ENCODE results near the gene GCLM.
"Not testable (repeated sequence)": the region's sequence is repeated elsewhere in the genome, so short reads cannot be mapped to it uniquely, and the experiment has no call there.

Gene GCLM, protein sequence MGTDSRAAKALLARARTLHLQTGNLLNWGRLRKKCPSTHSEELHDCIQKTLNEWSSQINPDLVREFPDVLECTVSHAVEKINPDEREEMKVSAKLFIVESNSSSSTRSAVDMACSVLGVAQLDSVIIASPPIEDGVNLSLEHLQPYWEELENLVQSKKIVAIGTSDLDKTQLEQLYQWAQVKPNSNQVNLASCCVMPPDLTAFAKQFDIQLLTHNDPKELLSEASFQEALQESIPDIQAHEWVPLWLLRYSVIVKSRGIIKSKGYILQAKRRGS

DNA sequence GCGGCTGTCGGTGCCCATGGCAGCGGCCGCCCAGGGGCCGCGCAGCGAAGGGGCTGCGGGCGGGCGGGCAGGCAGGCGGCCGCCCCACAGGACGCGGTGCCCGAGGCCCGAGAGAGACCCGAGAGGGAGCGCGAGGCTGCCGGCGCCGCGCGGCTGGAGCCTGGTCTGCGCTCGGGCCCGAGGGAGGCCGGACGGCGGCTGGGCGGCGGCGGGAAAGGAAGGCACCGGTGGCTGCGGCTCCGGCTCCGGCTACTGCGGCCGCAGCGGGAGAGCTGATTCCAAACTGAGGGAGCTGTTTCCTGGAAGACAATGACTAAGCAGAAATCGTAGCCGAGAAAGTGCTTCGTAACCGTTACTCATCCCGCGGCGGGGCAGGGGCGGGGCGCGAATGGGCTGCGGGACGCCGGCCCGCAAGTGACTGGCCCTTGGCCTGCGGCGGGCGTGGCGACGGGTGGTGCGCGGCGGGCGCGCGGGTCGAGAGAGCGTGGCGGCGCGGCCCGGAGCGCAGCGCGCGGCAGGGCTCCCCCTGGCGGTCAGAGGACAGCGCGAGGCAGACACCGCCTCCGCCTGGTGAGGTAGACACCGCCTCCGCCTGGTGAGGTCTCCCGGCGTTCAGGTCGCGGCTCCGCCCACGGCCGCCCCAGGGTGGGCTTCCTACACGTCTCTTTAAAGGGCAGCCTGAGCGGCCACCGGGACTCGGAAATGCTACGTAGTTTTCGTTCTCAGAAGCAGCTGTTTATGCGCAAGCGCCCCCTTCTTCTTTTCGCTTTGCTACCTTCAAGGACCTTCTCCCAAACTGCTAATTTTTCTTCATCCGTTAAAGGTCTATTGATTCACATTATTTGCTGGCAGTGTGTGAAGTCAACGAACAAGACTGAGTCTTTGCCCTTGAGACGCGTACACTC, at the start of gene GCLM:
TSS of gene GCLM (minus strand) at position 285 of the 905 bp plus-strand sequence. CDS start at position 18, 267 bp downstream.
- DNase-seq, result peak; percentile 84

DNA sequence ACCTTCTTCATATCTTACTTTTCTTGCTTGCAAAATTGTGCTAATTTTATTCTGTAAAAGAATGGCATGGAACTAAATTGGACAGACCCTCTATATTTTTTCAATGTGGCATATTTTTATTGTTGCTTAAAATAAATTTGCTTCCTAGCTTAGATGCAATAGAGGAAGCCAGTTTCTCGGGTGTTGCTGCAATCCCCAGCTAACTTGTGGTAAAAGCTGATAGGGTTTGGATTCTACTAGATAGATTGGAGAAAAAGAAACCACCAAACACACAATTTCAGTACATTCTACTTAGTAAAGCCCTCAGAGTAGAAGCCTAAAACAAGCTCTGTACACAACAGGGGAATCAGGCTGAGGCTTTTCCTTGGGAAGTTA, 49.5 kb upstream of the GCLM start:
- DNase-seq, result no peak

DNA sequence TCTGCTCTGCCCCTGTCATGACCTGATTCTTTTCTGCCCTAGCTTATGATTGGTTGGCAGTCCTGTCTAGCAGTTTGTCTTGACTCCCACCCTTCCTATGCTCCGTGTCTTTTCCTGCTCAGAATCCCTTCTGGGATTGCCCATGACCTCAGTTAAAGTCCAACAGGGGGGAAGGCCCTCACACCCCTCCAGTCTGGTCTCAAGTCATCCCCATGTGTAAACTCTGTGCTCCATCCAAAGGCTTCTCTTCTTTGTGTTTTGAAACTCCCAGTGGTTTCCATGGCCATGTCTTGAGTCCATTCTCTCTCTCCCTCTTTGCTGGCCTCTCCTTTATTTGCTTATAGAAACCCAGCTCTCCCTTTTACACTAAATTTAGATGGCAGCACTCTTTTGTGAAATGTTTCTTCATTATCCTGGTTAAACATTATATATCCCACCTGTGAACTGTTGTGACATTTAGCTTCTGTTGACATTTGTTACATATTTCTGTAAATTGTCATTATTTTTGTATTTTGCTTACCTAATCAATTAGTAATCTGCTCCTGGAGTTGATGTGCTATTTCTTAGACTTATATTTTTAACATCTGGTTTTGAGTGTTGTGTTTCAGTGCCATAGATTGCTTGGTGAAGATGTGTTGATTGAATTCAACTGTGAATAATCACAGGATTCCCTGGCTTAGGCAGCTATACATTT, 48.9 kb upstream of the GCLM start:
- no peak for DNase-seq

DNA sequence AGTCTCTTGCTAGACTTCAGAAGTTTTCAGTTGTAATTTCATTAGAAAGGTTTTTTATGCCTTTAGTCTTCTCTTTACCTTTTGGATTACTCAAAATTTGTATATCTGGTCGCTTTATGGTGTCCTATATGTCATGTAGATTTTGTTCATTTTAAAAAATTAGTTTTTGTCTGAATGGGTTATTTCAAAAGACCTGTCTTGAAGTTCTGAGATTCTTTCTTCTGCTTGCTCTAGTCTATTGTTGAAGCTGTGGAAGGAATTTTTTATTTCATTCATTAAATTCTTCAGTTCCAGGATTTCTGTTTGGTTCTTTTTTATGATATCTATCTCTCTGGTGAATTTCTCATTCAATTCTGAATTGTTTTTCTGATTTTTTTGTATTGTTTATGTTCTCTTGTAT, 46.5 kb upstream of the GCLM start:
- no peak for DNase-seq

DNA sequence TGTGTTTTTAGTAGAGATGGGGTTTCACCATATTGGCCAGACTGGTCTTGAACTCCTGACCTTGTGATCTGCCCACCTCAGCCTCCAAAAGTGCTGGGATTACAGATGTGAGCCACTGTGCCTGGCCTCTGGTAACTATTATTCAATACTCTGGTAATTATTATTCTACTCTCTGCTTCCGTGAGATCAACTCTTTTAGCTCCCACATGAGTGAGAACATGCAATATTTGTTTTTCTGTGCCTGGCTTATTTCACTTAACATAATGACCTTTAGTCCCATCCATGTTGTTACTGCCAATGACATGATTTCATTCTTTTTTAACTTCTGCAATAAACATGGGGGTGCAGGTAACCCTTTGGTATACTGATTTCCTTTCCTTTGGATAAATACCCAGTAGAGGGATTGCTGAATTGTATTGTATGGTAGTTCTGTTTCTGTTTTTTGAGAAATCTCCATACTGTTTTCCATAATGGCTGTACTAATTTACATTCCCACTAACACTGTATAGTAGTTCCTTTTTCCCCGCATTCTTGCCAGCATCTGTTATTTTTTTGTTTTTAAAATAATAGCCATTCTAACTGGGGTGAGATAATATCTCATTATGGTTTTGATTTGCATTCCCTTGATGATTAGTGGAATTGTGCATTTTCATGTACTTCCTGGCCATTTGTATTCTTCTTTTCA, 37.9 kb upstream of the GCLM start:
- DNase-seq, result not testable (repeated sequence)

DNA sequence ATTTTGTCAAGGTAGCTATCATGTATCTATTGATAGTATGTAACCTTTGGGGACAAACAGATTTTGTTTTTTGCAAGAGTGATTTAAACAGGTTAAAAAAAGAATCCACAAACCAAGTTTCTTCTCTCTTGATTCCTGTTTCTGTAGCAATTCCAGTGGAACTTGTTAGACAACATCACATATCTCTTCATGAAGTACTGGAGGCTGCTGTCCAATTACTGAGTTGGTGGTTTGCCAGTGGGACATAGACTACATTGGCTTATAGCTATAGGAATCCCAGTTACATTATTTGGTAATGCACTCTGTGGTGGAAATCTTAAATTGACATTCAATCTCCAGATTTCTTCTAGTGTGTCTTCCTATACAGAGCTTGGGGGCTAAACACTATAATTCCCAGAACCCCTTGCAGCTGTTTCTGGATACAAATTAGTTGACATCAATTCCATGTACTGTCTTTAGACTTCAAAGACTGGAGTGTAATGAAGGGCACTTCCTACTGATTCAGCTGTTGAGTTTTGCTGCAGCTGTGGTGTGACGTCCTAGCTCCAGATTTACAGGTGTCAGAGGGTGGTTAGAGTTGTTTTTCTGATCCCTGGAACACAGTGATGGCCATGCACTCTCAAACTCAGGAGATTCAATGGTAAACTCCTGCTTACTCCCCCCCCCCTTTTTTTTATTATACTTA, 29.4 kb upstream of the GCLM start:
- no peak for DNase-seq

DNA sequence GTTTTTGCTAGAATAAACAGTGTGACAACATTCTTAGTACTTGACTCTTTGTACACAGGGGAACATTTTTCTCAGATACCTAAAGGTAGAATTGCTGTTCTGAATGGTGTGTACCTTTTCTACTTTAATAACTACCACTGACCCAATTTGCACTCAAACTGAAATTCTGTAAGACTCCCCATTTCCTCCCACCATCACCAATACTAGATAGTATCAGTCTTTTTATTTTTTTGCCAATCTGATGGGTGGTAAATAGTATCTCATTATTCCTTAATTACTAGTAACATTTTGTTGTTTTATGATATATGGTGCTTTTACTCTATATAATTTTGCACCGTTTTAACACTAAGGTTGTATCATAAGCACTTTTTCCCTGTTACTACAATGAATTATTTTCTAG, 28.8 kb upstream of the GCLM start:
- DNase-seq, result no peak

DNA sequence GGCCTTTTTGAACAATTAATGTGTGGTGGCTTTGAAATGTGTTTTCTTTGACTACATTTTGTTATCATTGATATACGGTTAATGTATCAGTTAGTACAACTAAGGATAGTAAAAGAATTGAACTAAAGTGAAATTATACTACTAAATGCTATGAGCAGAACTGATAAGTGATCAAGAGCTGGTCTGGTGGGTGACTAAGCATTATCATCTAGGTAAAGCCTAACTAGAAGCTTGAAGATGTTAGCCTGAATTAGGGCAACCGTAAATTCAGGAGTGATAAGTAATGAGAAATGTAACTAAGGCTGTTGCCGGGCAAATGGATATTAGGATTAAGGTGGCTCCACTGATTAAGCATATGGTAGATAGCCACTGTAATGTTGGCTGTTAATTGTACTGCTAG, 16.0 kb upstream of the GCLM start:
- DNase-seq, result no peak

DNA sequence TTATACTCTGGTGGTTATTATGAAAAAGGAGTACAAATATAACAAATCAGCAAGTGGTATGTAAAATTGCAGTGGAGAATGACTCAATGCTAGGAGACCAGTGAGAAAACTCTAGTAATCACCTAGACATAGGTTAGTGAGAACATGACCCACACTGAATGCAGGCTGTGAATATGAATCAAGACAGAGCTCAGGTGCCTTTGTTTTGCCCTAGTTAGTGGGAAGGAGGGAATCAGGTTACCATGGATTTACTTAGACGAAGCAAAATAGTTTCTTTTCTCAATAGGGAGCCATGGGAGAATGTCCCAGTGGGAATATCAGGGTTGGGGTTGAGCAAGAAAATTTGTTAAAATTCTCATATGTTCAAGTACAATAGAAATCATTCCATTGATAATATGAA, 10.6 kb upstream of the GCLM start:
- no peak for DNase-seq

DNA sequence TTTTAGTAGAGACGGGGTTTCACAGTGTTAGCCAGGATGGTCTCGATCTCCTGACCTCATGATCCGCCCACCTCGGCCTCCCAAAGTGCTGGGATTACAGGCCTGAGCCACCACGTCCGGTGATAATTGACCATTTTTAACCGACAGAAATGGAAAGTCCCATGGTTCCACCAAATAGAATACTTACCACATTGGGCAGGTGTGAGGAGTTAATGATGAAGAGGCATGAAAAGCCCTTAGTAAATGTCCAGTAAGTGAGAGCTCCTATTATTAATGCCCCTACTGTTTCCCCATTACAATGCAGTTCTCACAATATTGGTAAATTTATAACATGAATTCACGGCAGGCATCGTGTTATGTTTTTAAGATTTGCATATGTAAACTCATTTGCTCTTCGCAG, 8.1 kb upstream of the GCLM start:
- no peak for DNase-seq

DNA sequence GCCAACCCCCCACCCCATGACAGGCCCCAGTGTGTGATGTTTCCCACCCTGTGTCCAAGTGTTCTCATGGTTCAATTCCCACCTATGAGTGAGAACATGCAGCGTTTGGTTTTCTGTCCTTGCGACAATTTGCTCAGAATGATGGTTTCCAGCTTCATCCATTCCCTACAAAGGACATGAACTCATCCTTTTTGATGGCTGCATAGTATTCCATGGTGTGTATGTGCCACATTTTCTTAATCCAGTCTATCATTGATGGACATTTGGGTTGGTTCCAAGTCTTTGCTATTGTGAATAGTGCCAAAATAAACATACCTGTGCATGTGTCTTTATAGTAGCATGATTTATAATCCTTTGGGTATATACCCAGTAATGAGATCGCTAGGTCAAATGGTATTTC, 1.6 kb upstream of the GCLM start:
- not testable (repeated sequence) for DNase-seq

DNA sequence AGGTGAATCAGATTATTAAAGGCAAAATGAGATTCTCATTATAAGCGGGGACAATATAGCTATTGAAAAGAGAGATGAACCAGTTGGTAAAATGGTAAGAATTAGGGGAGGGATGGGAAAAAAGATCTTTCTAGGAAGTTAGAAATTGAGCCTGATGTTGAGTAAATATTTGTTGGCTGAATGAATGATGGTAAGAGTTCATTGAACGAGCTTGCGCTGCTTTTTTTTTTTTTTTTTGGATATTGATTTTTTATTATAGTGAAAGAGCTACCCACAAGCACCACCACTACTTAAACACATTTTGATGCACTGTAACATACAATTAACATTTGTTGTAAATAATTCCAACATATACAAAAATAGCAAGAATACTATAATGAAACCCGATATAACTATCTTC, 1.1 kb upstream of the GCLM start:
- DNase-seq, result no peak

DNA sequence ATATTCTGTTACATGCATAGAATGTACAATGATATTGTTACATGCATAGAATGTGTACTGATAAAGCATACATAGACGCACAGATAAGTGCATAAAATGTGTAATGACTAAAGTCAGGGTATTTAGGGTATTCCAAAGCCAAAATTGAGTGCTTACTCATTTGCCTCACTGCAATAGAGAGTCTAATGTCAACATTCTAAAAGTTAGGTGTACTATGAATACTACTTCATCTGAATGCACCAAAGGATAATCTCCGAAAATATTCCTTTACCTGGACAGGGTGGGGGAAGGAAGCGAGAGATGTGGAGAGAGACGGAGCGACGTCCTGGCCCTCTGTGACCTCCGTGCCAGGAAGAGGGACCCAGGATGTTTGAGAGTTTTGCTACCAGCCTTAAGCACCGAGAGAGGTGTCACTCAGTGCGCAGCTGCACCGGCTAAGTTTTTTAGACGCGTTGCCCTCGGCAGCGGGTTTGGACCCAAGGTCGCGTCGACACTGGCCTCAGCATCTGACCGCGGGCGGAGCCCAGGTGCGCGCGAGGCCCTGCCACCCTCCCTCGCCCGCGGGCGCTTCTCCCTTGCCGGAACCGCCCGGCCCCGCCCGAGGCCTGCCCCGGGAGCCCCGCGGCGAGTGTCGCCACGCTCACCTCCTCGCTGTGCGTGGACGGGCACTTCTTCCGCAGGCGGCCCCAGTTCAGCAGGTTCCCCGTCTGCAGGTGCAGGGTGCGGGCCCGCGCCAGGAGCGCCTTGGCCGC, 660 bp downstream of the GCLM start:
- DNase-seq, result peak; percentile 29

DNA sequence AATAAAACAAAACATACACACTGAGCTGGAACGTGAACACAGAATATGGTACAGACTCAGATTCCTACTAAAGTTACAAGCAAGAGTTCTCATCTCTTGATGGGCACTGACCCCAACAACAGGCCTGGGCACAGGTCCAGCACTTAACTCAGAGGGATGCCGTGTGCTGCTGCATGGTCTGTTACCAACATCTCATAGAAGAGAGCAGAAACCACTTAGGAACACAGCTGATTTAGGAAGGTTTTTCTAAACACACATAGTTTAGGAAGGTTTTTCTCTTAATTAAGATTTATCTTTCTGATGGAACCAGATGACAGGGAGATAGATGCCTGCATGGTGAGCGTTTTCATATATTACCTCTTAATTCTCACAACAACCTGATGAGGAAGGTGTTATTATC, 1.5 kb downstream of the GCLM start:
- peak; percentile 19 for DNase-seq

DNA sequence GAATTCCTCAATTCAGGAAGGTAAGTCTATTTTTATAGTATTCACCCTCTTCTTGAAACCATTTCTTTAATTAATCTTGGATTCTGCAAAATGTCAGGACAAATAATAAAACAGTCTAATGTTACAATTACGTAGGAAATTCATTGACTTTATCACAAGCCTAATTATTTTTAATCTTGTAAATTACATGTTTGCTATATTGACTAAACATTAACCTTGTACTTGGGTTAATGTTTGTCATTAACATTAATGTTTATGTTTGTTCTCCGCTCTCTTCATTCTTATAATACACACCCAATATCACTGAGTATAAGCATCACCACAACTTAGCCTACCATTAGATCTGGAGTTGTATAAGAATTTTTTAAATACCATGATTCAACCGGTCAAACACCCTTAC, 2.8 kb downstream of the GCLM start:
- DNase-seq, result no peak

DNA sequence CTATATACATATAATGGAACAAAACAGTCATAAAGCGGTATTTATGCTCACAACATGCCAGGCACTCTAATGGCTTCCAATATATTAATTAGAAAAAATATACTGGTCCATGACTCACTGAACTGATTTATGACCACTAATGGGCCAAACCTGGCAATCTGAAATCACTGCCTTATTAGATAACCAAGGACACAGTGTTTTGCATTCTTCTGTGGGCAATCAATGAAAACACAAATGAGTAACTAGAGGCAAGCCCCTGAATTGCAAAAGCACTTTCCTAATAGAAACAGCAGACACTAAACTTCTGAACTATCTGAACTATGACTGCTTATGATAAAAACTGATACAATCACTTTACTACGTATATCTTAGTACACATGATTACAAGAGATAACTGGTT, 3.5 kb downstream of the GCLM start:
- DNase-seq, result no peak

DNA sequence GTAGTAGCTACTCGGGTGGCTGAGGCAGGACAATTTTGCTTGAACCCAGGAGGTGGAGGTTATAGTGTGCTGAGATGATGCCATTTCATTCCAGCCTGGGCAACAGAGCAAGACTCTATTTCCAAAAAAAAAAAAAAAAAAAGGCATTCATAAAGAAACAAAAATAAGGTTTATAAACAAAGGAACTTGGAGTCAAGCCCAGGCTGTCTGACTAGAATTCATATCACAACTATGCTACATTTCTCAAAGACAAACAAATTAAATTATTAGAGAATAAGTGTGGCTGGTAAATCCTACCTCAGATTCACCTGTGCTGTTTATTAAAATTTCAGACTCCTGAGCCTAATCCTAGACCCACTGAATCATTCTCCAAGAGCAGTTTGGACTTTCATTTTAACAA, 4.2 kb downstream of the GCLM start:
- no peak for DNase-seq

DNA sequence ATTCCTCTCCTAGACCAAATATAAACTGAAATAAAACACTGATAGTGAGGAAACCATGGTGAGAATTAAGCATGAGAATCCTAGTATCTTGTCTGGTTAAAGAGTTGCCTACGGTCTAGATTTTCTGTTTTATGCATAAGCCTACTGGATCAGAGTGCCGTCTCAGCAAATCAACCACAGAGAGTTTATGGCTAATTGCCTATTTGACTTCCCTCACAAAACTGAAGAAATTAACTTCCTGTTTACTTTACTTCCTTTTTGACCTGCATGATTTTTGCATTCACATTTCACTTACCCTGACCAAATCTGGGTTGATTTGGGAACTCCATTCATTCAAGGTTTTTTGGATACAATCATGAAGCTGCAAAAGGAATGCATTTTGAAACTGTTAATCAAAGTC, 5.0 kb downstream of the GCLM start:
- DNase-seq, result no peak

DNA sequence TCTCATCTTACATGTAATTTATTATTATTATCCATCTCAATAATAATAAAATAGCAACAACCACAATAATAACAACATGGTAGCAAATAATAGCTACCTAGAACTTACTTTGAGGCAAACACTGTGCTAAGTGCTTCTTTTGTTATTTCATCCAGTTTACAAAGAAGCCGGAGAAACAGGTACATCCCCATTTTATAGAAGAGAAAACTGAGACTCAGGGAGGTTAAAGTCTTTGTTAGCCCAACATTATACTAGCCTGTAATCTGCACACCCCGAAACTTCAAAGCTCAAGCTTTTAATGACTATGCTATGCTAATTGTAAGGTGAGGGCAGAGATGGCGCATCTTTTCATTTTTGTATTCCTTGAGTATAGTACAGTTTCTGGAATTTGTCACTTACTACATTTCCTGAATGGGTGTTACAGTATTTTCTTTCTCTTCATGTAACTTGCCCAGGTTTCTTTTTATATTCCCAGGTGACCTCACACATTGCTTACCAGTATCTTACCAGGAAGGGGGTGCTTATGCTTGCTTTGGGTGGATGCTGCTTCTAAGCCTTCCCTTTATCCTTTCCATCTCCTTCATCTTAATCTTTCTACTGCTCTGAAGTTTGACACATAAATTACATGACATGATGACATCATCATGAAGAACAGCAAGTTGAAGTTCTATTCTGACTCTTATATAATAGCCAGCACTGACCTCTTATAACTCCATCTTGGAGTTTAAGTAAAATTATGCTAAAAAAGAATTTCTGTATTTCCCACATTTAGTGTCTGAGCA, 8.3 kb downstream of the GCLM start:
- DNase-seq, result no peak

DNA sequence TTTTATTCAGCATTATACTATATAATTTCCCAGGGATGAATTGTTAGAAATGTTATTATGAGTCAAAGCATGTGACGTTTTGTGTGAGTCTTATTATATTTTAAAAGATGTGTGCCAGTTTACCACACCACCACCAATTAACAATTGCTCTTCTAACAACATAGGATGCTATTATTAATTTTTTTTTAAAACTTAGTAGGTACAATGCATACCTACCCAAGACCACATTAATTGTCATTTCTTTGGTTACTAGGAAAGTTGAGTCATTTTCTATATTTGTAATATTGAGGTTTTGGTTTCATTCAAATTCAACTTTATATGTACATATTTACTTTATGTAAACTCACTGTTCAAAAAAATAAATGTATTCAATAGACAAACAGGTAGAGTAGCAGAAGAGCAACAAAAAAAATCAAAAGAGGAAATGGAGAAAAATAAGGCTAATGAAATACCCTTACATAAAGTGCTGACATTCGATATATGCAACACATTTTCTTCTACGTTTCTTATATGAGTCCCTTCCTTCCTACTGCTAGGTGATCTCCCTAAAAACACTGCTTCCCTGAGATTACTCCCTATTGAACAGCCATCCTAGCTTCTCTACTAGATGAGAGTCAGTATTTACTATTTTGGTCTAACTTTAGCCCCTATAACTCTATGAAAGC, 9.6 kb downstream of the GCLM start:
- DNase-seq, result no peak

Measured in NCI-H2029 (cell line).